ENCODE results near the gene CENPW. TPM values are rescaled to one million over a fixed set of nuclear protein-coding genes. Genes with fewer than 3 reads are reported as not detected.

The CENPW gene
- 10.1 and 12.2 TPM in 2 replicates for total RNA-seq

GRCh38 chr6:126339796-126340609 lies at the start of gene CENPW:
TSS of gene CENPW (plus strand) at chr6:126340115. CDS start at chr6:126340274, 159 bp downstream.

All from vein endothelial cell (primary cell).